Epithelial cell of esophagus (primary cell): ENCODE measurements around the gene MYMX.

Experiments used
- DNase-seq: peaks from one replicate; pipeline ENCODE4 v3.0.0; 2010; ENCODE audit warnings: low read depth
- H3K4me3 ChIP-seq: 2 replicates; pipeline ENCODE4 v1.5.1; 2011; ENCODE audit warnings: mild to moderate bottlenecking, low read length, control low read depth
- CTCF ChIP-seq: IDR thresholded peaks from 2 replicates; pipeline ENCODE4 v1.5.1; 2011; ENCODE audit warnings: low read depth, mild to moderate bottlenecking, low read length, control low read depth, inconsistent platforms; ENCODE audit not compliant: insufficient read depth; ENCODE audit errors: missing control alignments

The MYMX gene

GRCh38 chr6:44219815-44220784 is 3.4 kb downstream of the MYMX start:
- no peak for DNase-seq
- no peak overlapping the region for H3K4me3 ChIP-seq
- TF ChIP-seq CTCF: no peak

GRCh38 chr6:44220913-44221290 is 4.2 kb downstream of the MYMX start:
- no peak overlapping the region for H3K4me3 ChIP-seq
- no peak for DNase-seq
- TF ChIP-seq CTCF: no peak

- TF ChIP-seq CTCF: peak; percentile 89
- H3K4me3 ChIP-seq: no peak overlapping the region
- peak; percentile 87 for DNase-seq
Measured at GRCh38 chr6:44221291-44221960, 4.7 kb downstream of the MYMX start.

GRCh38 chr6:44221961-44222335 is 5.2 kb downstream of the MYMX start:
- no peak for DNase-seq
- TF ChIP-seq CTCF: no peak
- H3K4me3 ChIP-seq: no peak overlapping the region

- no peak for TF ChIP-seq CTCF
- DNase-seq: no peak
- no peak overlapping the region for H3K4me3 ChIP-seq
Measured at GRCh38 chr6:44222486-44223318, 6.0 kb downstream of the MYMX start.

GRCh38 chr6:44223319-44224028 is 6.7 kb downstream of the MYMX start, which contains the start of gene SLC29A1:
Gene SLC29A1 (plus strand): TSS chr6:44223595. CDS start chr6:44227314, 3,719 bp downstream.
- no peak for TF ChIP-seq CTCF
- H3K4me3 ChIP-seq: peak within 1 kb of the TSS; percentile 55
- peak; percentile 69 for DNase-seq
